ENCODE data around the gene ASAP2.

Gene ASAP2

DNA sequence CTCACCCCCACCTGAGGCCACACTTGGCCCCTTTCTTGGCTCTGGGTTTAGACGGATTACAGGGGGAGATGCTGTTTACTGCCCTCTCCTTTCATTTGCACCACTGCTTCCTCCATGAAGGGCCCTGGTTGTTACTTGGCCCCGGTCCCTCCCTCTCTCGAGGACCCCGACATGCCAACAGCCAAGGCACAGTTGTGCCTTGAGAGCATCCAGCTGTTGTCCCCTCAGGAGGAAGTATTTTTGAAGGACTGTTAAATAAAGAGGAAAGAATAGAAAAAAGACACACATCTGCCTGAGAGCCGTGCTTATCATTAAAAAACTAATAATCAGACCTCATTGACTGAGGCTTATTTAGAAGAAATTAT lies 172.8 kb downstream of the ASAP2 start:
- Histone ChIP-seq H3K4me1 (ENCODE audit: insufficient read depth, low read length, severe bottlenecking) (no peaks in the 10 kb centered on the region), H3K4me2 (ENCODE audit: low read length) (no peak overlapping the region), H3K9me3 (ENCODE audit: low read length) (no peaks in the 10 kb centered on the region), H3K27ac (ENCODE audit: low read depth, low read length, poor library complexity, severe bottlenecking) (no peak overlapping the region), H3F3A (ENCODE audit: insufficient read depth, low read length) (no peaks in the 10 kb centered on the region), H2AFZ (ENCODE audit: low read length) (no peak overlapping the region), H3K27me3 (ENCODE audit: insufficient read depth, low read length) (0 out of 2 replicates have a peak, but pooled peaks cover 10% of the 10 kb centered on the region), H3K79me2 (ENCODE audit: insufficient read depth, low read length) (no peaks in the 10 kb centered on the region), H3K9me2 (ENCODE audit: low read depth, low read length) (no peaks in the 10 kb centered on the region), H3K36me3 (ENCODE audit: insufficient read depth, low read length) (no peaks in the 10 kb centered on the region), H3K4me3 (ENCODE audit: low read depth, low read length, poor library complexity, severe bottlenecking) (no peak overlapping the region), H4K20me1 (ENCODE audit: insufficient read depth, low read length) (no peaks in the 10 kb centered on the region), H3K9ac (ENCODE audit: low read length) (no peak overlapping the region)
- no peak for TF ChIP-seq EZH2 (IDR thresholded peaks at IDR 0.05; ENCODE audit: borderline replicate concordance, low read length)
- TF ChIP-seq, protein P1, sequence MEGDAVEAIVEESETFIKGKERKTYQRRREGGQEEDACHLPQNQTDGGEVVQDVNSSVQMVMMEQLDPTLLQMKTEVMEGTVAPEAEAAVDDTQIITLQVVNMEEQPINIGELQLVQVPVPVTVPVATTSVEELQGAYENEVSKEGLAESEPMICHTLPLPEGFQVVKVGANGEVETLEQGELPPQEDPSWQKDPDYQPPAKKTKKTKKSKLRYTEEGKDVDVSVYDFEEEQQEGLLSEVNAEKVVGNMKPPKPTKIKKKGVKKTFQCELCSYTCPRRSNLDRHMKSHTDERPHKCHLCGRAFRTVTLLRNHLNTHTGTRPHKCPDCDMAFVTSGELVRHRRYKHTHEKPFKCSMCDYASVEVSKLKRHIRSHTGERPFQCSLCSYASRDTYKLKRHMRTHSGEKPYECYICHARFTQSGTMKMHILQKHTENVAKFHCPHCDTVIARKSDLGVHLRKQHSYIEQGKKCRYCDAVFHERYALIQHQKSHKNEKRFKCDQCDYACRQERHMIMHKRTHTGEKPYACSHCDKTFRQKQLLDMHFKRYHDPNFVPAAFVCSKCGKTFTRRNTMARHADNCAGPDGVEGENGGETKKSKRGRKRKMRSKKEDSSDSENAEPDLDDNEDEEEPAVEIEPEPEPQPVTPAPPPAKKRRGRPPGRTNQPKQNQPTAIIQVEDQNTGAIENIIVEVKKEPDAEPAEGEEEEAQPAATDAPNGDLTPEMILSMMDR (IDR thresholded peaks at IDR 0.05; ENCODE audit: low read length) = no peak

DNA sequence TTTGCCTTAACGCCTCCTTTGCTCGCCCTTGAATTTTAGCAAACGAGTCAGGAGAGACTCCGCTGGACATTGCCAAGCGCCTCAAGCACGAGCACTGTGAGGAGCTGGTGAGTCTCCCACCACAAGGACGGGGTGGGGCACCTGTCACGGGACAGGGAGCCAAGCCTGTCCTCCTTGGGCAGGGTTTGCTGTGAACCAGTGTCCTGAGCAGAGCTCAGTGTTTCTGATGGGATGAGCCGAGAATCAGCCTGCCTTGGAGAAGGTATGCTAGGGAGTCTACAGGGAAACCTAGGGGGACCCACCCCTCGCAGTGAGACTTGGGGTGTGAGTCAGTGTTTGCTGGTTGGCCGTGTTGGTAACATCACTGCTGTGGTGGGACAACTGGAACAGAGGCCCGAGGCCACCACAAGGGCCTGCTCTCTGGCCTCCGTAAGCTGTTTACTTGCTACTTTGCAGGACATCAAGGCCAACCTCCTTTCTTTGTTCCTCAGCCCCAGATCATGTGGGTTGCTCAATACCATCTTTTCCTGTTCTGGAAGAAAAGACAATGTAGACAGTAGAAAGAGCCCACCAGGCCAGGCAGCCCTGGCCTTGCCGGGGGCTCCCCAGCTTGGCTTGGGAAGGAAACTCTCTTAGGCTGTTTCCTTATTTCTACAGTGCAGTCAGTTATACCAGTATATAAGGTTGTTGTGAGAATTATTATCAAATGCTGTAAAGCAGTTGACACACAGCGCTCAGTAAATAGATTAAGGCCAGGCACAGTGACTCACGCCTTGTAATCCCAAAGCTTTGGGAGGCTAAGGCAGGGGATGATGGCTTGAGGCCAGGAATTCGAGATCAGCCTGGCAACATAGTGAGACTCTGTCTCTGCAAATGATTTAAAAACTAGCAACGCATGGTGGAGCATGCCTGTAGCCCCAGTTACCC lies 174.4 kb downstream of the ASAP2 start:
- Histone ChIP-seq H3K79me2 (ENCODE audit: insufficient read depth, low read length) (no peaks in the 10 kb centered on the region), H3K9ac (ENCODE audit: low read length) (no peak overlapping the region), H4K20me1 (ENCODE audit: insufficient read depth, low read length) (no peaks in the 10 kb centered on the region), H2AFZ (ENCODE audit: low read length) (no peak overlapping the region), H3K4me1 (ENCODE audit: insufficient read depth, low read length, severe bottlenecking) (no peaks in the 10 kb centered on the region), H3F3A (ENCODE audit: insufficient read depth, low read length) (no peaks in the 10 kb centered on the region), H3K27me3 (ENCODE audit: insufficient read depth, low read length) (0 out of 2 replicates have a peak, but pooled peaks cover 10% of the 10 kb centered on the region), H3K4me2 (ENCODE audit: low read length) (no peak overlapping the region), H3K9me2 (ENCODE audit: low read depth, low read length) (no peaks in the 10 kb centered on the region), H3K27ac (ENCODE audit: low read depth, low read length, poor library complexity, severe bottlenecking) (no peak overlapping the region), H3K36me3 (ENCODE audit: insufficient read depth, low read length) (no peaks in the 10 kb centered on the region), H3K9me3 (ENCODE audit: low read length) (no peaks in the 10 kb centered on the region), H3K4me3 (ENCODE audit: low read depth, low read length, poor library complexity, severe bottlenecking) (no peak overlapping the region)
- TF ChIP-seq EZH2 (IDR thresholded peaks at IDR 0.05; ENCODE audit: borderline replicate concordance, low read length) = no peak
- TF ChIP-seq, protein P1 (IDR thresholded peaks at IDR 0.05; ENCODE audit: low read length) = no peak

DNA sequence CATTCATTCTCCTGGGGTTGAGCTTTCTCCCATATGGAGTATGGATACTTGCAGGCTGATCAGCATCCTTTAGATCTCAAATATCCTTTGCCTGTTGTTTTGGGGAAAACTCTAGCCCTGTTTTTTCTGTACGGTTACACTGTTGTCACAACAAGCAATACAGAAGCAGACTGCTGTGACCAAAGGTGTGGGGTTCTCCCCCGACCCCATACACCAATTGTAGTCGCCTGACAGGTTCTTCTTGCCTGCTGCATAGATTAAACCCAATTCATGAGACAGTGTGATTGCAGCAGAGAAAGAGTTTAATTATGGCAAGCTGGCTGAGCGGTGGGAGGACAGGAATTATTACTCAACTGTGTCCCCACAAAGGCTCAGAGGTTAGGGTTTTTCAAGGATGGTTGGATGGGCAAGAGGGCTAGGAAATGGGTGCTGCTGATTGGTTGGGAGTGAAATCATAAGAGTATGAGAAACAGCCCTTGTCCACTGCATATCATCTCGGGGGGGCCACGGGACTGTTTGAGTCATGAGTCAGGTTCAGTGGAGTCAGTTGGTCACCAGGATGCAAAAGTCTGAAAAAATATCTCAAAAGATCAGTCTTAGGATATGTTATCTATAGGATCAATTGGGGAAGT lies 176.1 kb downstream of the ASAP2 start:
- Histone ChIP-seq H3F3A (ENCODE audit: insufficient read depth, low read length) (no peaks in the 10 kb centered on the region), H3K27me3 (ENCODE audit: insufficient read depth, low read length) (peaks cover 10% of the 10 kb centered on the region; the same call in 1 of the 2 replicates), H3K4me3 (ENCODE audit: low read depth, low read length, poor library complexity, severe bottlenecking) (no peak overlapping the region), H3K9ac (ENCODE audit: low read length) (no peak overlapping the region), H2AFZ (ENCODE audit: low read length) (no peak overlapping the region), H3K79me2 (ENCODE audit: insufficient read depth, low read length) (no peaks in the 10 kb centered on the region), H3K27ac (ENCODE audit: low read depth, low read length, poor library complexity, severe bottlenecking) (no peak overlapping the region), H3K4me2 (ENCODE audit: low read length) (no peak overlapping the region), H3K36me3 (ENCODE audit: insufficient read depth, low read length) (no peaks in the 10 kb centered on the region), H3K4me1 (ENCODE audit: insufficient read depth, low read length, severe bottlenecking) (no peaks in the 10 kb centered on the region), H3K9me3 (ENCODE audit: low read length) (no peaks in the 10 kb centered on the region), H3K9me2 (ENCODE audit: low read depth, low read length) (no peaks in the 10 kb centered on the region), H4K20me1 (ENCODE audit: insufficient read depth, low read length) (no peaks in the 10 kb centered on the region)
- no peak for TF ChIP-seq EZH2 (IDR thresholded peaks at IDR 0.05; ENCODE audit: borderline replicate concordance, low read length)
- TF ChIP-seq, protein P1 (IDR thresholded peaks at IDR 0.05; ENCODE audit: low read length) = no peak
